ENCODE data around the gene C17orf75.

DNA sequence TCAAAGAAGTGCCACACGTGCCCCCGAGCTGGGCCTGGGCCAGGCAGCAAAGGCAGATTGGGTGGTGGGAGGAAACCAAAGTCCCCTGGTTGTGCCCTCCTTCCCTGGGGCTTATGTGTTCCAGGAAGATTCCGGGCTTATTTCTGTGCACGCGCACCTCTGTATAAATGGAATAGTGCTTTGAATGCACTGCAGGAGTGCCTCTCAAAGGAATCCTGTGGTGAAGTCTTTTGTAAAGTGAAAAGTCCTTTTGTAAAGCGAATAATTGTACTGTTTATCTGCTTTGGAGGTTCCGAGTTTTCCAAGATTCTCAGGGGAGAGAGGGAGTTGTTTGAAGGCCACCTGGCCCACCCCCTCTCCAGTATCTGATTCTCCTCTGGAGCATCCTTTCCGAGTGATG is 26.8 kb downstream of the C17orf75 start:
- TF ChIP-seq, protein P1, sequence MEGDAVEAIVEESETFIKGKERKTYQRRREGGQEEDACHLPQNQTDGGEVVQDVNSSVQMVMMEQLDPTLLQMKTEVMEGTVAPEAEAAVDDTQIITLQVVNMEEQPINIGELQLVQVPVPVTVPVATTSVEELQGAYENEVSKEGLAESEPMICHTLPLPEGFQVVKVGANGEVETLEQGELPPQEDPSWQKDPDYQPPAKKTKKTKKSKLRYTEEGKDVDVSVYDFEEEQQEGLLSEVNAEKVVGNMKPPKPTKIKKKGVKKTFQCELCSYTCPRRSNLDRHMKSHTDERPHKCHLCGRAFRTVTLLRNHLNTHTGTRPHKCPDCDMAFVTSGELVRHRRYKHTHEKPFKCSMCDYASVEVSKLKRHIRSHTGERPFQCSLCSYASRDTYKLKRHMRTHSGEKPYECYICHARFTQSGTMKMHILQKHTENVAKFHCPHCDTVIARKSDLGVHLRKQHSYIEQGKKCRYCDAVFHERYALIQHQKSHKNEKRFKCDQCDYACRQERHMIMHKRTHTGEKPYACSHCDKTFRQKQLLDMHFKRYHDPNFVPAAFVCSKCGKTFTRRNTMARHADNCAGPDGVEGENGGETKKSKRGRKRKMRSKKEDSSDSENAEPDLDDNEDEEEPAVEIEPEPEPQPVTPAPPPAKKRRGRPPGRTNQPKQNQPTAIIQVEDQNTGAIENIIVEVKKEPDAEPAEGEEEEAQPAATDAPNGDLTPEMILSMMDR (IDR thresholded peaks at IDR 0.05), result no peak
- no peak for TF ChIP-seq POLR2A (IDR thresholded peaks at IDR 0.05)
